HCT116 (cell line): ENCODE results near the gene ITGA7. TPM values are rescaled to one million over a fixed set of nuclear protein-coding genes. Genes with fewer than 3 reads are reported as not detected.

ENCODE experiments used
- ATAC-seq: fragments of 200-7000 bp; cut with Tn5 transposase; 2 replicates; pipeline ENCODE4 v1.9.1; 2020; ENCODE audit warnings: mild to moderate bottlenecking, moderate library complexity
- BruUV-seq: library from RNA; stranded (reverse); fragments of 400-500 nt; replicated peaks from 2 replicates; lab custom pipeline; 2021; lab: Mats Ljungman, UMichigan
- CTCF ChIA-PET: fragments of 300-600 bp; sonication (Branson Sonifier 250); formaldehyde crosslinking; loops from one replicate; lab custom pipeline; 2021; ENCODE audit warnings: antibody characterized with exemption; lab: Charles Lee
- POLR2A ChIA-PET: fragments of 300-600, 350-600 bp; sonication (Branson Sonifier 250); formaldehyde crosslinking; loops from one replicate; lab custom pipeline; 2021; ENCODE audit warnings: antibody characterized with exemption; lab: Charles Lee
- RAD21 ChIA-PET, 2 experiments: fragments of 300-600 bp; sonication (Branson Sonifier 250); formaldehyde crosslinking; loops; one replicate each; lab custom pipeline; 2023; ENCODE audit warnings: low total read pairs in 2 of 2; ENCODE audit not compliant: uncharacterized antibody in 2 of 2, unreplicated experiment in 2 of 2, low non-redundant PET in 1 of 2; lab: Charles Lee
- DNase-seq: peaks from one replicate; pipeline ENCODE4 v3.0.0-alpha.2; 2010; ENCODE audit warnings: low read depth, low spot score
- H2AFZ ChIP-seq: fragments of 200-600 bp; shearing (Covaris generic), sonication (generic); 2 replicates; pipeline ENCODE4 v1.6.1; 2017; ENCODE audit warnings: low read depth, mixed run types, mixed read lengths, antibody characterized with exemption, low read length; ENCODE audit not compliant: poor library complexity, severe bottlenecking
- H3K27ac ChIP-seq: 2 replicates; pipeline ENCODE4 v1.5.1; 2012; ENCODE audit warnings: low read depth, low read length
- H3K27me3 ChIP-seq: fragments of 200-600 bp; sonication (generic); 2 replicates; pipeline ENCODE4 v1.6.1; 2016; ENCODE audit warnings: mixed run types, low read length, mixed read lengths; ENCODE audit not compliant: insufficient read depth
- H3K36me3 ChIP-seq, 2 experiments: fragments of 200-500 bp in 1 of 2; fragments of 200-600 bp in 1 of 2; sonication (Bioruptor generic) in 1 of 2; sonication (generic) in 1 of 2; 2 replicates each; pipeline versions ENCODE4 v1.5.1 to v1.6.1; 2014 to 2016; ENCODE audit warnings: low read length in 2 of 2, inconsistent platforms in 1 of 2, mixed read lengths in 1 of 2, mixed run types in 1 of 2; ENCODE audit not compliant: insufficient read depth in 2 of 2, control insufficient read depth in 1 of 2
- H3K4me1 ChIP-seq, 2 experiments: fragments of 200-600 bp in 1 of 2; sonication (generic) in 1 of 2; 2 replicates each; pipeline versions ENCODE4 v1.5.1 to v1.6.1; 2012 to 2017; ENCODE audit warnings: low read length in 2 of 2, inconsistent platforms in 1 of 2, mild to moderate bottlenecking in 1 of 2, mixed read lengths in 1 of 2, mixed run types in 1 of 2, moderate library complexity in 1 of 2; ENCODE audit not compliant: insufficient read depth in 2 of 2, control insufficient read depth in 1 of 2
- H3K4me2 ChIP-seq: fragments of 200-600 bp; sonication (generic); 2 replicates; pipeline ENCODE4 v1.6.1; 2017; ENCODE audit warnings: mixed run types, low read length, mixed read lengths
- H3K4me3 ChIP-seq, 2 experiments: fragments of 200-600 bp in 1 of 2; sonication (generic) in 1 of 2; replicated peaks in 1 of 2; 2 replicates each; pipeline ENCODE4 v1.5.1; 2011 to 2016; ENCODE audit warnings: low read length in 2 of 2, control low read depth in 1 of 2, low read depth in 1 of 2, mild to moderate bottlenecking in 1 of 2, mixed read lengths in 1 of 2, mixed run types in 1 of 2
- H3K79me2 ChIP-seq: fragments of 200-600 bp; sonication (generic); 2 replicates; pipeline ENCODE4 v1.6.1; 2017; ENCODE audit warnings: mild to moderate bottlenecking, mixed run types, low read length, moderate library complexity, mixed read lengths; ENCODE audit not compliant: insufficient read depth
- H3K9ac ChIP-seq: fragments of 200-600 bp; sonication (generic); 2 replicates; pipeline ENCODE4 v1.6.1; 2016; ENCODE audit warnings: low read length, mixed read lengths
- H3K9me2 ChIP-seq: fragments of 200-600 bp; sonication (generic), shearing (Covaris generic); 2 replicates; pipeline ENCODE4 v1.6.1; 2017; ENCODE audit warnings: mixed run types, mild to moderate bottlenecking, moderate library complexity; ENCODE audit not compliant: insufficient read depth
- H3K9me3 ChIP-seq, 2 experiments: fragments of 200-500 bp in 1 of 2; fragments of 200-600 bp in 1 of 2; sonication (Bioruptor generic) in 1 of 2; sonication (generic) in 1 of 2; 2 replicates each; pipeline ENCODE4 v1.6.1; 2014 to 2017; ENCODE audit warnings: low read length in 2 of 2, mixed read lengths in 2 of 2, inconsistent platforms in 1 of 2, low read depth in 1 of 2, mild to moderate bottlenecking in 1 of 2, mixed run types in 1 of 2, moderate library complexity in 1 of 2; ENCODE audit not compliant: control insufficient read depth in 1 of 2, insufficient read depth in 1 of 2
- H4K20me1 ChIP-seq: fragments of 200-600 bp; sonication (generic), shearing (Covaris generic); 2 replicates; pipeline ENCODE4 v1.6.1; 2017; ENCODE audit warnings: mixed run types, mild to moderate bottlenecking, moderate library complexity; ENCODE audit not compliant: insufficient read depth
- ATF3 ChIP-seq: IDR thresholded peaks from 2 replicates; pipeline ENCODE4 v1.6.1; 2012
- CBX3 ChIP-seq: IDR thresholded peaks from 2 replicates; pipeline ENCODE4 v1.6.1; 2012; ENCODE audit warnings: low read depth
- CEBPB ChIP-seq: IDR thresholded peaks from 2 replicates; pipeline ENCODE4 v1.6.1; 2012; ENCODE audit warnings: low read depth
- CTCF ChIP-seq, 3 experiments: fragments of 200-600 bp in 1 of 3; sonication (generic) in 1 of 3; IDR thresholded peaks in 2 of 3; conservative IDR thresholded peaks in 1 of 3; 2 replicates each; pipeline ENCODE4 v1.5.1; 2012 to 2017; ENCODE audit warnings: low read depth in 2 of 3, low read length in 2 of 3, antibody characterized with exemption in 1 of 3, borderline replicate concordance in 1 of 3, control low read depth in 1 of 3, mild to moderate bottlenecking in 1 of 3, mixed read lengths in 1 of 3, mixed run types in 1 of 3, moderate library complexity in 1 of 3; ENCODE audit not compliant: insufficient read depth in 1 of 3
- EGR1 ChIP-seq: IDR thresholded peaks from 2 replicates; pipeline ENCODE4 v1.6.1; 2012; ENCODE audit warnings: low read depth
- ELF1 ChIP-seq: IDR thresholded peaks from 2 replicates; pipeline ENCODE4 v1.6.1; 2012; ENCODE audit warnings: low read depth, borderline replicate concordance
- EZH2 ChIP-seq: fragments of 200-600 bp; sonication (generic); IDR thresholded peaks from 2 replicates; pipeline ENCODE4 v1.6.1; 2017; ENCODE audit warnings: antibody characterized with exemption, mixed run types
- EZH2phosphoT487 ChIP-seq: fragments of 200-600 bp; IDR thresholded peaks from 2 replicates; pipeline ENCODE4 v1.6.1; 2018; ENCODE audit warnings: antibody characterized with exemption, borderline replicate concordance
- FOSL1 ChIP-seq: IDR thresholded peaks from 2 replicates; pipeline ENCODE4 v1.6.1; 2012; ENCODE audit warnings: low read depth
- JUND ChIP-seq: IDR thresholded peaks from 2 replicates; pipeline ENCODE4 v1.6.1; 2012
- POLR2A ChIP-seq: IDR thresholded peaks from 2 replicates; pipeline ENCODE4 v1.7.0; 2011; ENCODE audit warnings: borderline replicate concordance; ENCODE audit not compliant: insufficient read depth, insufficient read length; ENCODE audit errors: extremely low read depth
- POLR2AphosphoS5 ChIP-seq: IDR thresholded peaks from 2 replicates; pipeline ENCODE4 v1.6.1; 2011; ENCODE audit warnings: mild to moderate bottlenecking, low read depth, low read length, moderate library complexity
- RAD21 ChIP-seq: IDR thresholded peaks from 2 replicates; pipeline ENCODE4 v1.6.1; 2012; ENCODE audit warnings: low read depth, mild to moderate bottlenecking
- SIN3A ChIP-seq: IDR thresholded peaks from 2 replicates; pipeline ENCODE4 v1.6.1; 2012; ENCODE audit warnings: low read depth
- SP1 ChIP-seq: IDR thresholded peaks from 2 replicates; pipeline ENCODE4 v1.6.1; 2012; ENCODE audit warnings: low read depth
- SRF ChIP-seq: IDR thresholded peaks from 2 replicates; pipeline ENCODE4 v1.6.1; 2012; ENCODE audit warnings: low read depth
- TCF7L2 ChIP-seq: IDR thresholded peaks from 2 replicates; pipeline ENCODE4 v1.7.0; 2011; ENCODE audit warnings: borderline replicate concordance, inconsistent platforms; ENCODE audit not compliant: insufficient read depth, insufficient read length; ENCODE audit errors: extremely low read depth
- YY1 ChIP-seq: IDR thresholded peaks from 2 replicates; pipeline ENCODE4 v1.6.1; 2011; ENCODE audit warnings: low read length, low read depth, moderate library complexity, mild to moderate bottlenecking; ENCODE audit not compliant: insufficient replicate concordance; ENCODE audit errors: extremely low read depth
- ZFX ChIP-seq: fragments of 450-650 bp; IDR thresholded peaks from 2 replicates; pipeline ENCODE4 v1.6.1; 2017
- ZNF274 ChIP-seq: fragments of 200-500 bp; sonication (Bioruptor generic); IDR thresholded peaks from 2 replicates; pipeline ENCODE4 v1.6.1; 2014; ENCODE audit warnings: mild to moderate bottlenecking, low read depth, low read length, inconsistent platforms
- intact Hi-C: fragments of 100-400 bp; cut with micrococcal nuclease; formaldehyde crosslinking; loops from 2 replicates; pipeline ENCODE4 v1.10.0; 2022
- total RNA-seq: library from RNA; stranded (reverse); gene quantifications from one replicate; pipeline ENCODE4 v1.2.1, GENCODE V29; 2021; ENCODE audit not compliant: unreplicated experiment
- TF ChIP-seq, protein P1 (sequence below): IDR thresholded peaks from 2 replicates; pipeline ENCODE4 v1.6.1; 2012
- TF ChIP-seq, protein P2 (sequence below): IDR thresholded peaks from 2 replicates; pipeline ENCODE4 v1.6.1; 2012; ENCODE audit warnings: low read depth

ITGA7 gene
- total RNA-seq, 1 experiment from 2014 or later = 17.8 TPM

DNA sequence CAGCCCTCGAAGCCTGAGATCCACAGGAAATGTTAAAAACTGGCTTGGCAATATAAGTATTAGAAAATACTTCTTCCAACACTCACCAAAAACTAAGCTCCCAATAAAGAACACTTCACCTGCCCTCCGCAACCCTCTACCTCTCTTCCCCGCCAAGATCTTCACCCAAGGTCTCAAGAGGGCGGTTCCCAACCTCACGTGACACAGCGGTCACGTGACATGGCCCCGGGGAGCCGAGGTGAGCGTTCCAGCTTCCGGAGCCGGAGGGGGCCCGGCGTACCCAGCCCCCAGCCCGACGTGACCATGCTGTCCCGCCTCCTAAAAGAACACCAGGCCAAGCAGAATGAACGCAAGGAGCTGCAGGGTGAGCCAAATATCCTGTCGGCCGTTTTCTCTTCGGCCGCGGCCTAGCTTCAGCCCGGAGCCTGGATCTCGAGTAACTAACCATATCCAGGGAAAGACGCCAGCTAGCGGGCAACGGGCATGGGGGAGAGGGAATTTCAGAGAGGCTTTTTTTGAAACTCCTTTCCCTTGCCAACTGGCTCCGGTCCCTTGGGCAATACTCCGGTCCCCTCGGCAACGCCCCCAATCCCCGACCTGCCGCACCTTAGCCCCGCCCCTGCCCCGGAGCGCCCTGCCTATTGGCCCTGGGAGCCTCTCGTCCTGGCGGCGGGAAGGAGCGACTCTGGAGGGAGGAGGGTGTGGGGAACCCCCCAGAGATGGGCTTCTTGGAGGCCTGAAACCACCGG is 8.3 kb upstream of the ITGA7 start, which contains the start of gene BLOC1S1:
Gene BLOC1S1 (plus strand): TSS at position 214 of the 749 bp plus-strand sequence. CDS start 6 bp downstream, at position 220.
- Histone ChIP-seq H3K9me3 (no peaks in the 10 kb centered on the region), H2AFZ (no peak within 1 kb of the TSS), H3K9ac (peak within 1 kb of the TSS; percentile 72), H3K4me3 (peak within 1 kb of the TSS; percentile 75 to 94), H3K27ac (peak within 1 kb of the TSS; percentile 84), H3K36me3 (no peaks in the 10 kb centered on the region), H3K79me2 (peaks cover 14% of the 10 kb centered on the region), H4K20me1 (no peaks in the 10 kb centered on the region), H3K4me1 (peaks cover 27 to 48% of the 10 kb centered on the region in 2 experiments), H3K4me2 (peak within 1 kb of the TSS; percentile 93), H3K9me2 (no peaks in the 10 kb centered on the region), H3K27me3 (peaks cover 11% of the 10 kb centered on the region; the same call in 1 of the 2 replicates)
- POLR2A ChIA-PET = interaction anchor here (0.7 kb wide), 1 partner anchor 14 kb away, joined by 3 read pairs; no protein-coding TSS in a partner anchor
- ATAC-seq (peak; percentile 90), DNase-seq (peak; percentile 94)
- intact Hi-C loops = loop anchor here (1.0 kb wide), 1 partner anchor 35 kb away; a partner anchor contains a TSS
- RAD21 ChIA-PET = interaction anchor here in 1 of 2 experiments (0.9 kb wide), 1 partner anchor 8 kb away, joined by 4 read pairs; the partner anchor contains the start of gene ITGA7
- BruUV-seq = TSS peak; percentile 57
- CTCF ChIA-PET = interaction anchor here (0.9 to 1.3 kb wide), 5 partner anchors 8 to 59 kb away, joined by 3 to 7 read pairs (median 4); a partner anchor contains a TSS
- TF ChIP-seq, protein P1, sequence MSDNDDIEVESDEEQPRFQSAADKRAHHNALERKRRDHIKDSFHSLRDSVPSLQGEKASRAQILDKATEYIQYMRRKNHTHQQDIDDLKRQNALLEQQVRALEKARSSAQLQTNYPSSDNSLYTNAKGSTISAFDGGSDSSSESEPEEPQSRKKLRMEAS = peak; percentile 85
- TF ChIP-seq SIN3A = peak; percentile 96
- TF ChIP-seq ZFX = peak; percentile 97
- TF ChIP-seq ATF3 = no peak
- TF ChIP-seq FOSL1 = no peak
- TF ChIP-seq ELF1 = no peak; the same call in 1 of the 2 replicates
- TF ChIP-seq CBX3 = peak; percentile 40; the same call in 1 of the 2 replicates
- TF ChIP-seq POLR2AphosphoS5 = peak; percentile 66; the same call in 1 of the 2 replicates
- peak; percentile 69 for TF ChIP-seq SP1
- peak; percentile 75 for TF ChIP-seq YY1
- no peak for TF ChIP-seq EGR1
- TF ChIP-seq, protein P2, sequence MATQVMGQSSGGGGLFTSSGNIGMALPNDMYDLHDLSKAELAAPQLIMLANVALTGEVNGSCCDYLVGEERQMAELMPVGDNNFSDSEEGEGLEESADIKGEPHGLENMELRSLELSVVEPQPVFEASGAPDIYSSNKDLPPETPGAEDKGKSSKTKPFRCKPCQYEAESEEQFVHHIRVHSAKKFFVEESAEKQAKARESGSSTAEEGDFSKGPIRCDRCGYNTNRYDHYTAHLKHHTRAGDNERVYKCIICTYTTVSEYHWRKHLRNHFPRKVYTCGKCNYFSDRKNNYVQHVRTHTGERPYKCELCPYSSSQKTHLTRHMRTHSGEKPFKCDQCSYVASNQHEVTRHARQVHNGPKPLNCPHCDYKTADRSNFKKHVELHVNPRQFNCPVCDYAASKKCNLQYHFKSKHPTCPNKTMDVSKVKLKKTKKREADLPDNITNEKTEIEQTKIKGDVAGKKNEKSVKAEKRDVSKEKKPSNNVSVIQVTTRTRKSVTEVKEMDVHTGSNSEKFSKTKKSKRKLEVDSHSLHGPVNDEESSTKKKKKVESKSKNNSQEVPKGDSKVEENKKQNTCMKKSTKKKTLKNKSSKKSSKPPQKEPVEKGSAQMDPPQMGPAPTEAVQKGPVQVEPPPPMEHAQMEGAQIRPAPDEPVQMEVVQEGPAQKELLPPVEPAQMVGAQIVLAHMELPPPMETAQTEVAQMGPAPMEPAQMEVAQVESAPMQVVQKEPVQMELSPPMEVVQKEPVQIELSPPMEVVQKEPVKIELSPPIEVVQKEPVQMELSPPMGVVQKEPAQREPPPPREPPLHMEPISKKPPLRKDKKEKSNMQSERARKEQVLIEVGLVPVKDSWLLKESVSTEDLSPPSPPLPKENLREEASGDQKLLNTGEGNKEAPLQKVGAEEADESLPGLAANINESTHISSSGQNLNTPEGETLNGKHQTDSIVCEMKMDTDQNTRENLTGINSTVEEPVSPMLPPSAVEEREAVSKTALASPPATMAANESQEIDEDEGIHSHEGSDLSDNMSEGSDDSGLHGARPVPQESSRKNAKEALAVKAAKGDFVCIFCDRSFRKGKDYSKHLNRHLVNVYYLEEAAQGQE = no peak
- no peak for TF ChIP-seq EZH2phosphoT487
- no peak for TF ChIP-seq ZNF274
- TF ChIP-seq SRF = no peak
- no peak for TF ChIP-seq TCF7L2
- no peak; the same call in 1 of the 2 replicates for TF ChIP-seq CEBPB
- TF ChIP-seq JUND = no peak; the same call in 1 of the 2 replicates
- TF ChIP-seq POLR2A = peak; percentile 49
- no peak for TF ChIP-seq RAD21
- TF ChIP-seq EZH2 = no peak
- no peak for TF ChIP-seq CTCF (IDR thresholded peaks at IDR 0.05 in 2 of 3, conservative IDR thresholded peaks at IDR 0.05 in 1 of 3; ENCODE audit: borderline replicate concordance in 1 of 3, insufficient read depth in 1 of 3, low read depth in 2 of 3, low read length in 2 of 3)
